H9 (cell line): Measurements from ENCODE around the gene CEP131. TPM values are rescaled to one million over a fixed set of nuclear protein-coding genes. Genes with fewer than 3 reads are reported as not detected.

Experiments used
- DNase-seq: peaks from one replicate; pipeline ENCODE4 v3.0.0-alpha.2; 2017
- H2AFZ ChIP-seq: one replicate; pipeline ENCODE4 v1.6.1; 2013; ENCODE audit warnings: mild to moderate bottlenecking, low read length, control low read depth, moderate library complexity
- H2AK5ac ChIP-seq: 2 replicates; pipeline ENCODE4 v1.6.1; 2013; ENCODE audit warnings: low read length, control low read depth, mixed read lengths; ENCODE audit not compliant: insufficient read length
- H2BK120ac ChIP-seq: one replicate; pipeline ENCODE4 v1.6.1; 2013; ENCODE audit warnings: low read depth, mild to moderate bottlenecking, low read length, control low read depth, inconsistent platforms; ENCODE audit not compliant: poor library complexity, severe bottlenecking
- H2BK12ac ChIP-seq: 2 replicates; pipeline ENCODE4 v1.6.1; 2013; ENCODE audit warnings: low read length, control low read depth, mixed read lengths, low read depth; ENCODE audit not compliant: insufficient read length
- H2BK15ac ChIP-seq: 2 replicates; pipeline ENCODE4 v1.6.1; 2013; ENCODE audit warnings: low read depth, low read length, control low read depth
- H2BK20ac ChIP-seq: one replicate; pipeline ENCODE4 v1.6.1; 2013; ENCODE audit warnings: low read depth, mild to moderate bottlenecking, low read length, control low read depth, inconsistent platforms; ENCODE audit not compliant: poor library complexity, severe bottlenecking
- H2BK5ac ChIP-seq: 2 replicates; pipeline ENCODE4 v1.6.1; 2013; ENCODE audit warnings: low read length, control low read depth, mixed read lengths; ENCODE audit not compliant: insufficient read length
- H3K14ac ChIP-seq: 2 replicates; pipeline ENCODE4 v1.6.1; 2013; ENCODE audit warnings: low read length, control low read depth; ENCODE audit not compliant: insufficient read depth
- H3K18ac ChIP-seq: 2 replicates; pipeline ENCODE4 v1.6.1; 2013; ENCODE audit warnings: low read depth, mild to moderate bottlenecking, mixed read lengths, low read length, control low read depth; ENCODE audit not compliant: insufficient read length
- H3K23ac ChIP-seq: 2 replicates; pipeline ENCODE4 v1.6.1; 2013; ENCODE audit warnings: low read length, control low read depth, mixed read lengths, low read depth; ENCODE audit not compliant: insufficient read length
- H3K23me2 ChIP-seq: 2 replicates; pipeline ENCODE4 v1.6.1; 2013; ENCODE audit warnings: low read depth, mild to moderate bottlenecking, mixed read lengths, low read length, control low read depth; ENCODE audit not compliant: insufficient read length, poor library complexity, severe bottlenecking
- H3K27ac ChIP-seq: 2 replicates; pipeline ENCODE4 v1.5.1; 2013; ENCODE audit warnings: low read length, control low read depth, mixed read lengths, low read depth; ENCODE audit not compliant: insufficient read length
- H3K27me3 ChIP-seq: 2 replicates; pipeline ENCODE4 v1.6.1; 2013; ENCODE audit warnings: low read length, control low read depth, inconsistent platforms; ENCODE audit not compliant: insufficient read depth
- H3K4ac ChIP-seq: 2 replicates; pipeline ENCODE4 v1.6.1; 2013; ENCODE audit warnings: low read depth, mild to moderate bottlenecking, control low read depth, inconsistent platforms, low read length, moderate library complexity
- H3K4me1 ChIP-seq: 2 replicates; pipeline ENCODE4 v1.6.1; 2013; ENCODE audit warnings: low read length, control low read depth, inconsistent platforms; ENCODE audit not compliant: insufficient read depth
- H3K4me2 ChIP-seq: 2 replicates; pipeline ENCODE4 v1.6.1; 2013; ENCODE audit warnings: low read length, control low read depth, mixed read lengths; ENCODE audit not compliant: insufficient read length, insufficient read depth
- H3K56ac ChIP-seq: 2 replicates; pipeline ENCODE4 v1.6.1; 2013; ENCODE audit warnings: low read depth, mild to moderate bottlenecking, mixed read lengths, low read length, control low read depth; ENCODE audit not compliant: insufficient read length
- H3K79me1 ChIP-seq: 2 replicates; pipeline ENCODE4 v1.6.1; 2013; ENCODE audit warnings: low read depth, mild to moderate bottlenecking, moderate library complexity, low read length, control low read depth, inconsistent platforms; ENCODE audit not compliant: insufficient read depth, poor library complexity, severe bottlenecking
- H3K79me2 ChIP-seq: 2 replicates; pipeline ENCODE4 v1.6.1; 2013; ENCODE audit warnings: low read length, control low read depth, inconsistent platforms; ENCODE audit not compliant: insufficient read depth
- H3K9ac ChIP-seq: 2 replicates; pipeline ENCODE4 v1.6.1; 2013; ENCODE audit warnings: low read length, control low read depth, mixed read lengths; ENCODE audit not compliant: insufficient read length; ENCODE audit errors: extremely low read depth
- H3K9me3 ChIP-seq: one replicate; pipeline ENCODE4 v1.6.1; 2013; ENCODE audit warnings: low read depth, low read length, inconsistent platforms; ENCODE audit not compliant: control insufficient read depth
- H3T11ph ChIP-seq: one replicate; pipeline ENCODE4 v1.6.1; 2013; ENCODE audit warnings: mild to moderate bottlenecking, low read length, control low read depth, inconsistent platforms
- H4K20me1 ChIP-seq: one replicate; pipeline ENCODE4 v1.6.1; 2013; ENCODE audit not compliant: control insufficient read depth, insufficient read length, insufficient read depth
- H4K5ac ChIP-seq: 2 replicates; pipeline ENCODE4 v1.6.1; 2013; ENCODE audit warnings: low read depth, mild to moderate bottlenecking, mixed read lengths, low read length, control low read depth; ENCODE audit not compliant: insufficient read length
- H4K8ac ChIP-seq: replicated peaks from 2 replicates; pipeline ENCODE4 v1.6.1; 2013; ENCODE audit warnings: low read length, control low read depth, mixed read lengths, low read depth; ENCODE audit not compliant: insufficient read length
- H4K91ac ChIP-seq: 2 replicates; pipeline ENCODE4 v1.6.1; 2013; ENCODE audit warnings: low read depth, mild to moderate bottlenecking, moderate library complexity, mixed read lengths, low read length, control low read depth; ENCODE audit not compliant: insufficient read length
- H3K27ac Mint-ChIP-seq, 3 experiments: 2 replicates in 2 of 3; 3 replicates in 1 of 3; pipeline ENCODE4 v1.8.0; 2020 to 2021; ENCODE audit warnings: mixed read lengths in 3 of 3, mild to moderate bottlenecking in 1 of 3, moderate library complexity in 1 of 3
- H3K27me3 Mint-ChIP-seq: 2 replicates; pipeline ENCODE4 v1.8.0; 2021; ENCODE audit warnings: low read depth, mild to moderate bottlenecking, moderate library complexity, mixed read lengths
- H3K36me3 Mint-ChIP-seq, 3 experiments: 2 replicates in 2 of 3; 3 replicates in 1 of 3; pipeline ENCODE4 v1.8.0; 2020 to 2021; ENCODE audit warnings: low read depth in 3 of 3, mixed read lengths in 3 of 3; ENCODE audit not compliant: insufficient read depth in 1 of 3
- H3K4me1 Mint-ChIP-seq, 2 experiments: 2 replicates each; pipeline ENCODE4 v1.8.0; 2020; ENCODE audit warnings: mixed read lengths in 2 of 2
- H3K4me3 Mint-ChIP-seq, 2 experiments: 2 replicates in 1 of 2; 3 replicates in 1 of 2; pipeline ENCODE4 v1.8.0; 2020 to 2021; ENCODE audit warnings: mild to moderate bottlenecking in 2 of 2, mixed read lengths in 2 of 2, moderate library complexity in 1 of 2
- H3K9me3 Mint-ChIP-seq, 2 experiments: 2 replicates in 1 of 2; 3 replicates in 1 of 2; pipeline ENCODE4 v1.8.0; 2020; ENCODE audit warnings: mild to moderate bottlenecking in 2 of 2, mixed read lengths in 2 of 2, moderate library complexity in 1 of 2
- WGBS: extraction: QIAGEN DNeasy Blood & Tissue Kit; methylation state at CpG from one replicate; pipeline ENCODE4 v1.1.7; 2013; ENCODE audit warnings: missing lambda C conversion rate, low lambda C conversion rate, mixed read lengths; ENCODE audit not compliant: insufficient read length; ENCODE audit errors: extremely low coverage; 5-methylcytosine and 5-hydroxymethylcytosine counted together
- total RNA-seq: library from RNA; stranded (reverse); gene quantifications from 2 replicates; pipeline ENCODE4 v1.2.1, GENCODE V29; 2021
- TF ChIP-seq, protein P1 (sequence below): fragments of 200-600 bp; sonication (generic); conservative IDR thresholded peaks from 3 replicates; pipeline ENCODE4 v1.8.0; 2021; ENCODE audit warnings: antibody characterized with exemption, mild to moderate bottlenecking

CEP131 gene
- total RNA-seq, 1 experiment from 2014 or later: 16.3 TPM

- no peak overlapping the region for H3K18ac ChIP-seq
- peaks cover 6% of the 10 kb centered on the region for H3K79me1 ChIP-seq
- no peak overlapping the region for H4K91ac ChIP-seq
- no peak overlapping the region for H2BK15ac ChIP-seq
- H4K8ac ChIP-seq: no peak overlapping the region
- H3K23ac ChIP-seq: no peak overlapping the region
- no peak overlapping the region for H3T11ph ChIP-seq
- no CpG with 5 or more reads among the region's 18 CpGs for WGBS
- no peak overlapping the region for H2AFZ ChIP-seq
- H3K27ac ChIP-seq: no peak overlapping the region
- no peaks in the 10 kb centered on the region for H3K9me3 ChIP-seq
- H2BK20ac ChIP-seq: no peak overlapping the region
- H2BK12ac ChIP-seq: no peak overlapping the region
- H3K27me3 Mint-ChIP-seq: no peaks in the 10 kb centered on the region
- no peak overlapping the region for H2BK5ac ChIP-seq
- TF ChIP-seq, protein P1, sequence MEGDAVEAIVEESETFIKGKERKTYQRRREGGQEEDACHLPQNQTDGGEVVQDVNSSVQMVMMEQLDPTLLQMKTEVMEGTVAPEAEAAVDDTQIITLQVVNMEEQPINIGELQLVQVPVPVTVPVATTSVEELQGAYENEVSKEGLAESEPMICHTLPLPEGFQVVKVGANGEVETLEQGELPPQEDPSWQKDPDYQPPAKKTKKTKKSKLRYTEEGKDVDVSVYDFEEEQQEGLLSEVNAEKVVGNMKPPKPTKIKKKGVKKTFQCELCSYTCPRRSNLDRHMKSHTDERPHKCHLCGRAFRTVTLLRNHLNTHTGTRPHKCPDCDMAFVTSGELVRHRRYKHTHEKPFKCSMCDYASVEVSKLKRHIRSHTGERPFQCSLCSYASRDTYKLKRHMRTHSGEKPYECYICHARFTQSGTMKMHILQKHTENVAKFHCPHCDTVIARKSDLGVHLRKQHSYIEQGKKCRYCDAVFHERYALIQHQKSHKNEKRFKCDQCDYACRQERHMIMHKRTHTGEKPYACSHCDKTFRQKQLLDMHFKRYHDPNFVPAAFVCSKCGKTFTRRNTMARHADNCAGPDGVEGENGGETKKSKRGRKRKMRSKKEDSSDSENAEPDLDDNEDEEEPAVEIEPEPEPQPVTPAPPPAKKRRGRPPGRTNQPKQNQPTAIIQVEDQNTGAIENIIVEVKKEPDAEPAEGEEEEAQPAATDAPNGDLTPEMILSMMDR: no peak
- no peak for DNase-seq
- no peak overlapping the region for H3K4me3 Mint-ChIP-seq
- no peak overlapping the region for H2AK5ac ChIP-seq
- H3K56ac ChIP-seq: no peak overlapping the region
- H3K14ac ChIP-seq: no peak overlapping the region
- H3K4me1 Mint-ChIP-seq: peaks cover 10% of the 10 kb centered on the region in 2 experiments
- no peaks in the 10 kb centered on the region for H3K79me2 ChIP-seq
- H3K9me3 Mint-ChIP-seq: no peaks in the 10 kb centered on the region
- H3K4ac ChIP-seq: no peak overlapping the region
- H3K4me2 ChIP-seq: no peak overlapping the region
- peaks cover 4 to 22% (median 18%) of the 10 kb centered on the region in 3 experiments; a peak in 6 of 7 replicates for H3K36me3 Mint-ChIP-seq
- no peak overlapping the region for H2BK120ac ChIP-seq
- H4K5ac ChIP-seq: no peak overlapping the region
- H3K9ac ChIP-seq: no peak overlapping the region
- peak overlapping the region in 2 of 3 experiments; percentile 24 to 47; a peak in 1 of 7 replicates for H3K27ac Mint-ChIP-seq
- H3K4me1 ChIP-seq: no peaks in the 10 kb centered on the region; the same call in 1 of the 2 replicates
- no peaks in the 10 kb centered on the region for H4K20me1 ChIP-seq
- no peaks in the 10 kb centered on the region for H3K27me3 ChIP-seq
- peaks cover 10% of the 10 kb centered on the region for H3K23me2 ChIP-seq
Observed at GRCh38 chr17:81217491-81217890, 5.3 kb downstream of the CEP131 start.
